HEK293T (cell line): ENCODE measurements around the gene SPOPL.

Source experiments
- ARNT ChIP-seq: fragments of 450-650 bp; IDR thresholded peaks from 2 replicates; pipeline ENCODE4 v1.6.1; 2017; ENCODE audit warnings: mild to moderate bottlenecking
- BHLHE40 ChIP-seq: fragments of 450-650 bp; IDR thresholded peaks from 2 replicates; pipeline ENCODE4 v1.6.1; 2016; ENCODE audit warnings: mild to moderate bottlenecking, moderate library complexity, borderline replicate concordance
- ELF4 ChIP-seq: fragments of 450-650 bp; IDR thresholded peaks from 2 replicates; pipeline ENCODE4 v1.6.1; 2017; ENCODE audit warnings: antibody characterized with exemption
- FOXA1 ChIP-seq: fragments of 450-650 bp; IDR thresholded peaks from 2 replicates; pipeline ENCODE4 v1.6.1; 2016; ENCODE audit warnings: mild to moderate bottlenecking
- FOXK2 ChIP-seq: fragments of 450-650 bp; IDR thresholded peaks from 2 replicates; pipeline ENCODE4 v1.6.1; 2016; ENCODE audit warnings: mild to moderate bottlenecking
- FOXM1 ChIP-seq: fragments of 450-650 bp; IDR thresholded peaks from 2 replicates; pipeline ENCODE4 v1.6.1; 2017; ENCODE audit warnings: mild to moderate bottlenecking, borderline replicate concordance
- L3MBTL2 ChIP-seq: fragments of 450-650 bp; conservative IDR thresholded peaks from 2 replicates; pipeline ENCODE4 v1.6.1; 2016; ENCODE audit warnings: mild to moderate bottlenecking
- LEF1 ChIP-seq: fragments of 450-650 bp; IDR thresholded peaks from 2 replicates; pipeline ENCODE4 v1.6.1; 2017; ENCODE audit warnings: mild to moderate bottlenecking, borderline replicate concordance
- NFRKB ChIP-seq: fragments of 450-650 bp; IDR thresholded peaks from 2 replicates; pipeline ENCODE4 v1.6.1; 2016; ENCODE audit warnings: mild to moderate bottlenecking, moderate library complexity
- SP1 ChIP-seq: fragments of 450-650 bp; IDR thresholded peaks from 2 replicates; pipeline ENCODE4 v1.6.1; 2017
- SUZ12 ChIP-seq: fragments of 450-650 bp; IDR thresholded peaks from 2 replicates; pipeline ENCODE4 v1.6.1; 2016; ENCODE audit warnings: mild to moderate bottlenecking
- TARDBP ChIP-seq: fragments of 450-650 bp; IDR thresholded peaks from 2 replicates; pipeline ENCODE4 v1.6.1; 2016
- ZNF384 ChIP-seq: fragments of 450-650 bp; IDR thresholded peaks from 2 replicates; pipeline ENCODE4 v1.6.1; 2016
- TF ChIP-seq, protein P1 (sequence below): fragments of 450-650 bp; IDR thresholded peaks from 2 replicates; pipeline ENCODE4 v1.6.1; 2016

DNA sequence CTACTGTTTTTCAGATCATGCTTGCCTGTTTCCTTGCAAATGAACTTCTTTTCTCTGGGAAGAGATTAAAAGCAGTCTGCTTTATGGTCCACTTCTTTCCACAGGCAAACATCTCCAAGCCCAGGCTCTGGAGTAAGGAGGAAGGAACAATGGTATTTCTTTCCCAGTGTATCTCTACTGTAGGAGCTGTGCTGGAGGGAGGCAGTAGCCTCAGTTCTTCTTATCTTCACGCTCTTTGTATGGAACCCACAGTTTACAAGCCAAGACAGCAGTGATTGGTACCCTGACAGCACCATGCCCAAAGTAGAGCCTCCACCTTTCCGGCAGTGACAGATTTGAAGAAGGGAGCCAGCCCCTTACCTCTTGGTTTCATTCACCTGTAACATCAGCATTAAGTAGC is 35.2 kb downstream of the SPOPL start:
- no peak for TF ChIP-seq FOXA1
- TF ChIP-seq FOXM1 = no peak
- TF ChIP-seq SP1 = no peak
- no peak for TF ChIP-seq ELF4
- TF ChIP-seq FOXK2 = no peak
- TF ChIP-seq NFRKB = no peak
- TF ChIP-seq ZNF384 = no peak
- TF ChIP-seq TARDBP = no peak
- no peak for TF ChIP-seq BHLHE40
- TF ChIP-seq ARNT = no peak
- TF ChIP-seq LEF1 = no peak
- no peak for TF ChIP-seq L3MBTL2
- TF ChIP-seq SUZ12 = no peak
- TF ChIP-seq, protein P1, sequence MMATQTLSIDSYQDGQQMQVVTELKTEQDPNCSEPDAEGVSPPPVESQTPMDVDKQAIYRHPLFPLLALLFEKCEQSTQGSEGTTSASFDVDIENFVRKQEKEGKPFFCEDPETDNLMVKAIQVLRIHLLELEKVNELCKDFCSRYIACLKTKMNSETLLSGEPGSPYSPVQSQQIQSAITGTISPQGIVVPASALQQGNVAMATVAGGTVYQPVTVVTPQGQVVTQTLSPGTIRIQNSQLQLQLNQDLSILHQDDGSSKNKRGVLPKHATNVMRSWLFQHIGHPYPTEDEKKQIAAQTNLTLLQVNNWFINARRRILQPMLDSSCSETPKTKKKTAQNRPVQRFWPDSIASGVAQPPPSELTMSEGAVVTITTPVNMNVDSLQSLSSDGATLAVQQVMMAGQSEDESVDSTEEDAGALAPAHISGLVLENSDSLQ = no peak
